NCI-H524 treated with DMSO at 0.1 percent for 48 hours (cell line): ENCODE data around the gene MLPH.
A peak's percentile ranks its signal among the peaks of the same experiment; 100 is the strongest.
"Not testable (repeated sequence)": the region's sequence is repeated elsewhere in the genome, so short reads cannot be mapped to it uniquely, and the experiment has no call there.

ENCODE experiments used
- DNase-seq: peaks from one replicate; lab custom pipeline; 2025; lab: John Stamatoyannopoulos, UW

The MLPH gene

DNA sequence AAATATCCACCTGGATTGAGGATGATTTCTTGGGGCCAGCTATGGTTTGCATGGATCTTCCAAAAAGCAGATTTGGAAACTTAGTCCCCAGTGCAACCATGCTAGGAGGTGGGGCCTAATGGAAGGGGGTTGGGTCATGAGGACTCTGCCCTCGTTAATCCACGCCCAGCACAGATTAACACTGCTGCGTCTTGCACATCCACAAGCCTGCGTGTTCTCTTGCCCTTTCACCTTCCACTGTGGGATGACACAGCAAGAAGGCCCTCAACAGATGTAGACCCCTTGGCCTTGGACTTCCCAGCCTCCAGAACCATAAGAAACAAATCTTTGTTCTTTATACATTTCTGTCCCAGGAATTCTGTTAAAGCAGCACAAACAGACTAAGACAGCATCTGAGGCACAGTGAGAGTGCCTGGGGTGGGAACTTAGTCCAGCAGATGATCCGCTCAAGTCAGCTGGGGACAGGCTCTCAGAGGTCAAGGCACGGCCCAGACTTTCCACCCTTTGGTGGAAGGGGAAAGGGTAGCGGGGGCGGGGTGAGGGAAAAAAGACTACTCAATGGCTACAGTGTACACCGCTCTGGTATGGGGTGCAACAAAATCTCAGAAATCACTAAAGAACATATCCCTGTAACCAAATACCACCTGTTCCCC lies 101.1 kb downstream of the MLPH start:
- DNase-seq: no peak

DNA sequence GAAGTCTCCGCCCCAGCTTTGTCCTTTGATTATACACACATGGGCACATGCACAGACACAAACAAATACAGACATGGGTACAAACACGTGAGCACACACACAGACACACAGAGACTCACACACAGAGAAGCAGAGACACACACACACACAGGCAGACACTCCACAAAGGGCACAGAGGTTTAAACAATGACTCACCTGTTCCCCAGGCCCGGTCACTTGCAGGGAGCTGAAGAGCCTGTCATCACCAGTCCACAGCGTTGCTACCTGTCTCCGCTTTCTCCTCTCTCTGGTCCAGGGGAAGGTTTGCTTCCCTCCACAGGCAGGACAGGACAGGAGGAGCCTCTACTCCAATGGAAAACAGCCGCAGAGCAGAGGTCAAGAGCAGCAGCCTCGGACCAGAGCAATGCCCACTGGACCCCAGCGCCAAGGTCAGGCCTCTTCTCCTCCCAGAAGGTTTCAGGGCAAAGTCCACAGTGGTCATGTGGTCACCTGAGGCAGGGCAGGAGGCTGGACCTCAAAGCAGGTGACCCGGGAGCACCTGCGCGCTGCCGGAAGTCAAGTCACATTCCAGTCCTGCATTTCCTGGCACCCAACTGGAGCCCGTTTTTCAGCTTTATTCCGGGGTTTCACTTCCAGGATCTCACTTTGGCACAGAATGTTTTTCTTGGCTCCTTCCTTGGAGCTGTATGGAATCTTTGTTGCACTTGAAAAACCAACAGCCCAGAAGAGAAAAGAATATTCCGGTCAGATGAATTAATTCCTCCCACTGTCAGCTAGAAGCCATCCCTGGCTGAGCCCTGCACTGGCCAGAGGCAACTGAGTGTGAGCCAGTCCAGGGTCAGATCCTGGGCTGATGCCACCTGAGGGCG lies 103.5 kb downstream of the MLPH start, which contains the start of gene RAB17:
Gene RAB17, minus strand, starts transcription at position 463 of the 869 bp plus-strand sequence. CDS start 4,580 bp downstream, outside the sequence.
- no peak for DNase-seq

DNA sequence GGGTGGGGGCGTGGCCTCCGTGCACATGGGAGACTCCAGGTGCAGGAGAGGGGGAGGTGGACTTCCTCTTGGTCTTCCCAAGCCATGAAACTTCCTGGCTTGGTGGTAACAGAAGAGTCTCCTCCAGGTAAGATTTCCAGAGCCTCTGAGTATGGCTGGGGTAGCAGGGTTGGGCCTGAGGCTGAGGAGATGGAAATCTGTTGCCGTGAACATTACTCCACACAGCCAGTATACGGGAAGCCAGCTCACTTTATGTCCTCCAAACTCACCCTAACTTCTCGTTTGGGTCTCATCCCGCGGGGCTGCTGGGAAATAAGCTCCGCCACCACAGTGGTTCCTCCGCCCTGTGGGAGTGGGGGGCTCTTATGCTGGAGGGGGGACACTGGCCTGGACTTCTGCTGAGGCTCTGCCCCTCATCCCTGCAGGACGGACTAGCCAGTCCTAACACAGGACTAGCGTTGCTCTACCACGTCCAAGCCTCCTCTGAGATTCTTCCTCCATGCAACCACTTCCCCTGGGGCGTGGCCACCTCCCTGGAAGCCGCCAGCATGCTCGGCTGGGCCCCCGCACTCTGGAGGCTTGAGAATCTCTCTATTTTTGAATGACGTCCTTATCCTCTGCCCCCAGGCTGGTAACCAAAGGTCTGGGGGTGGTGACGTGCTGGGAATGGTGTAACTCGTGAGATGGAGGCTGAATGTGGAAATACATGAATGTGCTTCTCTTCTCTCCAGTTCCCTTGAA lies 104.3 kb downstream of the MLPH start:
- no peak for DNase-seq

DNA sequence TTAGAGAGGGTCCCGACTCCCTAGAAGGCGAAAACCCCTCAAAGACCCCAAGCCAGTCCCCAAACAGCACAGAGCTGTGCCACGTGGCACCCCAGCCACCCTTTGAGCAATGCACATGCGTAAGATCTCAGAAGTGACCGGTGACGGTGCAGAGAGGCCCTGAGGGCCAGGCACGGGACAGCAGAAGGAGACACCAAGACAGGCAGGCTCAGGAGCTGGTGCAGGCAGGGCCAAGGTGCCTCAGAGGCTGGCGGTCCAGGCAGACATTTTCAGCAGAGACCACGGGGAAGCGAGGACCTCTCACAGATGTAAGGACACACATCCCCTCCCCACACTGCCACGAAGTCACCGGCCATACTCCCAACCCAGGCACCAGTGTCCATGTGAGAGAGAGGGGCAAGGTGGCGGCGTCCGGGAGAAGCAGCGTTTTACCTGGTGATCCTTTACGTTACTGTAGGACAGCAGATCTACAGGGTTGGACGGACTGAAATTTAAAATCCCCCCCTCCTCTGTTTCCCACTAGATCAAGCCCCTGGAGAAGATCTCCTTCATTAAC lies 105.5 kb downstream of the MLPH start:
- DNase-seq: no peak

DNA sequence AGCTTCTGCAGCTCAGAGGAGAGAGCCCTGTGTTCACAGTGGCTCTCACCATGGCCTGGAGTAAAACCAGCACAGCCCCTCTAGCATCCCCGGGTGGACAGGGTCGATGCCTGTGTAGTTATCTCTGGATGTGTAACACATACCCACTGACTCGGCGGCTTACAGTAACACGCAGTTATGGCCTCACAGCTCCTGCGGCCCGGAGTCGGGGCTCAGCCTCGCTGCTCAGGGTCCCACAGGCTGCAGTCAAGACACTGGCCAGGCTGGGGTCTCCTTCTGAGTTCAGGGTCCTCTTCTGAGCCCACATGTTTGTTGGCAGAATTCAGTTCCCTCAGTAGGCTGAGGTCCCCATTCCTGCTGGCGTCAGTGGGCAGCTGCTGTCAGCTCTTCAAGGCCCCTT lies 106.0 kb downstream of the MLPH start:
- DNase-seq: no peak

DNA sequence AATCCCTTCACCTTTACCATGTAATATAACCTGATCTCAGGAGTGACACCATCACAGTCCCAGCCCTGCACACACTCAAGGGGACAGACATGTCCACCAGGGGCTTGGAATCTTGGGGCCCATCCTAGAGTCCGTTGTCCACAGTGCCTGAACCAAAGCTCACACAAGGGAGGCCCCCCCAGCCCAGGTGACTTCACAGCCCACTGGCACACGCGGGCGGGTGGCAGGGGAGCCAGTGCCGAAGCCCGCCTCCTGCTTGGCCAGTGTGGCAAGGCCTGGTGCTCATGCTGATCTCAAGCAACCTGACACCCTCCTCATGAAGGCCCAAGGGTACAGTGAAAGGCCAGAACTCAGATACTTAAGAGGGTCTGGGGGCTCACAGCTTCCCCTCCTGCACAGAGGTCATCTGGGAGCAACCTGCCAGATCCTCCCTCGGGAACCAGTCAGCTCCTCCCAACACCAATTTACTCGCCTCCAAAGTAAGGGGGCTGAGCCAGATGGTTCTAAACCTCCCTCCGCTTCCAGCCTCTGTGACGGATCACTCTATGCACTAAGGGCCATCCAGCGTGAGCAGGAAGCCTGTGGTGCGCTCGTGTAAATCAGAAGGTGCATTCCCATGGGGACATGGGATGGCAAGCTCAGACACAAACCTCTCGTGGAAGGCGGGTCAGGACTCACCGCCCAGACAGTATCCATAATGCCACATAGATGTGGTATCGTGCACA lies 106.7 kb downstream of the MLPH start:
- peak; percentile 10 for DNase-seq

DNA sequence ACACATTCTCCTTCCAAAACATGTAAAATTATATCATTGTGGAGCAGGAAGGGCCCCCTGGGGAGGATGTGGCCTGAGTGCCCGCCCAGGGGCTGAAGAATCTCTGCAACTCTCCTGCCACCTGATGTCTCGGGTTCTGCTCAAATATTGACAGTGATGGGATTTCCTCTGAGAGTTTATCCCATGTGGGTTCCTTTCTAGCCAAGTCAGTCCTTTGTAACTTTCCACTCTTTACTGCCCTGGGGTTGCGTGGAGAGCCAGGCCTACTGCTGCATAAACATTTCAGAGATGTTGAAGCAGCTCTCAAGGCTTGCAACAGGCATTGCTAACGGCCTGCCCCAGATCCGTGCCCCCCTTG lies 107.4 kb downstream of the MLPH start:
- DNase-seq: no peak

DNA sequence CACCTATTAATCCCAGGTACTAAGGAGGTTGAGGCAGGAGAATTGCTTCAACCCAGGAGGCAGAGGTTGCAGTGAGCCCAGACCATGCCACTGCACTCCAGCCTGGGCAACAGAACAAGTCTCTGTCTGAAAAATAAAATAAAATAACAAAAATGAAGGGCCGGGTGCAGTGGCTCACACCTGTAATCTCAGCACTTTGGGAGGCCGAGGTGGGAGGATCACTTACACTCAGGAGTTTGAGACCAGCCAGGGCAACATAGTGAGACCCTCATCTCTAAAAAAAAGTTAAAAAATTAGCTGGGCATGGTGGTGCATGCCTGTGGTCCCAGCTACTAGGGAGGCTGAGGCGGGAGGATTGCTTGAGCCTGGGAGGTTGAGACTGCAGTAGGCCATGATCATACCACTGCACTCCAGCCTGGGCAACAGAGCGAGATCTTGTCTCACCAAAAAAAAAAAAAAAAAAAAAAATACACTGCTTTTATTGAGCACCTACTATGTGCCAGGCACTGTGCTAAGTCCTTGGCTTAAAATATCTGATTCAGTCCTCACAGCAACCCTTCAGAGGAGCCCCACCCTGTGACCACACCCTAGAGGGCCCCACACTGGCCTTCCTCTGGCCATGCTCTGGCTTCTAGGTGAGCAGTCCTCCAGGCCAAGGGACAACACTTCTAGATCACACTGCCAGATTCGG lies 108.9 kb downstream of the MLPH start:
- not testable (repeated sequence) for DNase-seq

DNA sequence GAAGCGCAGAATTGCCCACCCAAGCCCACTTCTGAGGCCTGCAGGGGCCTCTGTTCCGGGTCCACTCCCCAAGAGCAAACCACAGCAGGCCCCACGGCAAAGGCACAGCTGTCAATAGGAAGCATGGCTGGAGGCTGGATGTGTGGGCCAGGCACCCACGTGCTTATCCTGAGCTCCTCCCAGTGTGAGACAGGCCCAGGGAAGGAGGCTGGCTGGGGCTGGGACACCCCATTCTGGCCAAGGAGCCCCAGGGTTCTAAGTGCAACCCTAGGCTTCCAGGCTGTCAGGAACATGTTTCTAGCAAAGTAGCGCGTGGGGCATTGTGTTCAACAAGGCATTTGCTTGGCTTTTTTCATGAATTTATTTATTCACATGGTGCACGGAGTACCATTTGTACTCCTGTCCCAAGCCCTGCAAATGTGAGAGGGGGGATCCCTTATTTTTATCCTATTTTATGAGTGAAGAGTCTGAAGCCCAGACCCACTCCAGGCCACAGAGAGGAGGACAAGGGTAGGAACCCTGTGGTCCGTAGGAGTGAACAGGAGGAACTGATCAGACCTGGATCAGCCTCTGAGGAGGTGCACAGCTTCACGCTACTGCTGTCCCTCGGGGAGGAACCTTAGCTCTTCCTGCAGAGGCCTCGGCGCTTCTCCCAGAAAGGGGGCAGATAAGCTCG lies 109.6 kb downstream of the MLPH start:
- DNase-seq: no peak

DNA sequence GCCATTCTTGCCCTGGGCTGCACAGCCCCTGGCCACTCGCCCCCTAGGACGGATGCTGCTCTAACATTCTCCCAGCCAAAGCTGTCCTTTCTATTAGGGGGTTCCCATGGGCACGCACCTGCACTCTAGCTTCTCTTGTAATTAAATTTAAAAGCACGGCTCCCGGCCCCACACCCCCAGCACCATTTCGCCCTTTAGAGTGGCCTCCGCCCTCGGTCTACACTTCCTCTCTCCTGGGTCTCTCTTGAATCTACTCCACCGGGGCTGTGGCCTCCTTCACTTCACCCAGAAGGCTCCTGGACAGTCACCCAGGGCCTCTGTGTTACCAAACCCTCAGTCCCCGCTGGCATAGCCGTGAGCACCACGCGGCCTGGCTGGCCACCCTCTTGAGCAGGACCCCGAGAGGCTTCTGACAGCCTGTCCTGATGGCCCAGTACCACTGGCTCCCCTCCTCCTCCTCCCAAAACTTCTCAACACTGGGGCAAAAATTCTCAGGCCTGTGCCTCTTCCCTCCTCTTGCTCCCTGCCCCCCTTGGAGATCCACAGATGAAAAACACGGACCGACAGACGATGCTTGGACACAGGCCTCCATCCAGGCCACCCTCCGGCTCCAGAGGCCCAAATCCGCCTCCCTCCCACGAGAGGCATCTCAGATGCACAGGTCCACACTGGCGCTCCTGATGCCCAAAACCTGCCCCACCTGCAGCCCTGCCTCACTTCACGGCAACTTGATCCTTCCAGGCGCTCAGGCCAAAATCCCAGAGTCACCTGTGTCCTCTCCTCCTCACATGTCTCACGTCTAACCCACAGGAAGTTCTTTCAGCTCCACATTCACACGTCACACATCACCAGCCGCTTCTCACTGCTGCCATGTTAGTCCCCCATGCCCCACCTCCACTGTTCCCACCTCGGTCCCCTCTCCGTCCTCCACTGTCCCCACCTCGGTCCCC lies 110.4 kb downstream of the MLPH start:
- DNase-seq: no peak

DNA sequence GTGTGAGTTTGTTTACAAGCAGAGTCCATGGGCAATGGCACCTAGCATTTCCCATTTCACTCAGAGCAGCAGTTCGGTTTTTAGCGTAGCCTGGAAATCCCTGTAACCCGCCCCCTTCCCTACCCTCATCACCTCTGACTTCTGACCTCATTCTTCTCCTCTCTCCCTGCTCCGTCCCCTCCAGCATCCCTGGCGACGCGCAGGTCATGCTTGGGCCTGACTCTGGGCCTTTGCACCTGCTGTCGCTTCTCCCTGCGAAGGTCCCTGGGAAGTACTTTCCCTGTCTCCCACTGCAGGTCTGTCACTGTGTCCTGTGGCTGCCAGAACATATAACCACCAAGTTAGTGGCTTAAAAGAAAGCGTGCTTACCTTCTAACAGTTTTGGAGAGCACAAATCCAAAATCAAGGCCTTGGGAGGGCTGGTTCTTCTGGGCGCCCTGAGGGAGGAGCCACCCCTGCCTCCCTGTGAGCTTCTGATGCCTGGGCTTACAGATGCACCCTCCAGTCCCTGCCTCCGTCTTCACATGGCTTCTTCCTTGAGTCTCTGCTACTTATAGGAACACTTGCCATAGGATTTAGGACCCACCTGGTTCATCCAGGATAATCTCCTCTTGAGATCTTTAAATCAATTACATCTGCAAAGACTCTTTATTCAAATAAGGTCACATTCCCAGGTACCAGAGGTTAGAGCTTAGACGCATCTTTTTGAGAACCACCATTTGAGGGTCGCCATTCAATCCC lies 111.6 kb downstream of the MLPH start:
- DNase-seq: peak; percentile 58

DNA sequence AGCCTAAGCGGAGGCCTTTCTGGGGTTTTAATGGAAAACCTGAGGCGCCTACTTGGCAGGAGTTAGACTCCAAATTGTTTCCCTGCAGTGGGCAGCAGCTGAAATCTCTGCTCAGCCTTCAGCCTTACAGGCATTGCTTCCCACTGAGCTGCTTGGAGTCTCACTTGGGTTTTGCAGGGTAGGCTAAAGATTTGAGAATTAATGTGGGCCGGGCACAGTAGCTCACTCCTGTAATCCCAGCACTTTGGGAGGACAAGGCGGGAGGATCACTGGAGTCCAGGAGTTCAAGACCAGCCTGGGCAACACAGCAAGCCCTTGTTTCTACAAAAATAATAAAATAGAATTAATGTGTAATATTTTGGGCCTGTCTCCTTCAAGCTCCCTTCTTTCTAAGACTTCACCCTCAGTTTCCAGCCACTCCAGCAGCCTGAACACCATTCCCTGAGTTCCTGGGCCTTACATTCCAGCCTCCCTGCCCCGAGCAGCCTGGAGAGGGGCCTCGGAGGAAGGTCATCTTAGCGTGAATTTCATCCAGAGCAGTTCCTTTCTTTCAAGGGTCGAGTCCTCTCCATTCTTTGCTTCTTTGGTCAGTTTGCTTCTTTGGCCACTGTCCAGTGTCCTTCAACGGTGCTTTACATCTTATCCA lies 112.5 kb downstream of the MLPH start:
- DNase-seq: no peak

DNA sequence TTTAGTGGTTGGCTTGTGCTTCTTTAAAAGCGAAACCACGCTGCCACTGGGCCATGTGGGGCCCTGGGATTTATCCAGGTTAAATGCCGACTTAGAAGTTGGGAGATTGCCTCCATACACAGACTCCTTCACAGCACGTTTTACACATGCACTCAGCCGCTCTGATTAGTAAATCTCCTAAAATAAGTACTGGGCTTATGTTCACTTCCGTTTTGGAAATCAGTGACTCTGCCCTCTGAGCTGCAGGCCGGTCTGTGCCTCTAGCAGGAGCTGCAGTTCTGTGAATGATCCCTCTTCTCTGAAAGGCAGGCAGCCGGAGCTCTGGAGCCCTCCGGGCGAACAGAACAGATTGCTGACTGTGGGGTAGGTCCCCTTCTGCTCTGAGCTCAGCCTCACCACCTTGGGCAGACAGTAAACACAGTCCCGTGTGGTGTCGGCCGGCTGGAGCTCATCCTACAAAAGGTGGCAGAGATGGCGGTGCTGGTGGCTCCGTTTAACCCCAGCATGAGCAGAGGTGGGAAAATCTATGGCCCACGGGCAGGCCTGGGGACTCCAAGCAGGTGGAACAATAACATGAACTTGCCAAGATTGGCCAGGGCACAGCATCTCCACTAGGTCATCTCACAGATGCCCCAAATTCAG lies 113.3 kb downstream of the MLPH start:
- peak; percentile 72 for DNase-seq

DNA sequence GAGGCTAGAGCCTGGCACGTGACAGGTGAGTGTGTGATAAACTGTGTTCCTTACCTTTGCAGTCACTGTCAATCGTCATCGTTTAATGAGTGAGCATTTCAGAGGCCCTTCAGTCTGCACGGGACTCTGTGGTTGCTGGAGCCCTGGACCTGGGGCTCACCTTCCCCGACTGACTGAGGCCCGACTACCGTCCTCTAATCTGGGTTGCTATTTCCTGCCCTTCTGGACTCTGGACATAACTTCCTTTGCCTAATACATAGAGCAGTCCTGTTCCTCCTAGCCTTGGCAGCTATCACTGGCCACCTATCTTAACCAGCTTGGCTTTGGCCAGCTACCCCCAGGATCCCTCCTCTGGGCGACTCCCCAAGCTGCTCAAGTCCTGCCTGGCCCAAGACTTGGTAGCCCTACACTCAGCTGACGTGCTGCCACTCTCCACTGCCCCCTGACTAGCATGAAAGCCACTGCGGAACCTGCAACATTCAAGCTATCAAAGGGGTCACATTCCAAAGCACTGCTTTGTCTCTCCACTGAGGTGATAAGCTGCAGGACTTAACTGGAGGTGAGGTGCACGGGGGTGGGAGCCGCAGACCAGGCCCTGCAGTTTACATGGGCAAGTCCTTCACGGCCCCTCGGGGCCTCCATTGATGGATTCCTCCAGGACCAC lies 114.5 kb downstream of the MLPH start:
- no peak for DNase-seq

DNA sequence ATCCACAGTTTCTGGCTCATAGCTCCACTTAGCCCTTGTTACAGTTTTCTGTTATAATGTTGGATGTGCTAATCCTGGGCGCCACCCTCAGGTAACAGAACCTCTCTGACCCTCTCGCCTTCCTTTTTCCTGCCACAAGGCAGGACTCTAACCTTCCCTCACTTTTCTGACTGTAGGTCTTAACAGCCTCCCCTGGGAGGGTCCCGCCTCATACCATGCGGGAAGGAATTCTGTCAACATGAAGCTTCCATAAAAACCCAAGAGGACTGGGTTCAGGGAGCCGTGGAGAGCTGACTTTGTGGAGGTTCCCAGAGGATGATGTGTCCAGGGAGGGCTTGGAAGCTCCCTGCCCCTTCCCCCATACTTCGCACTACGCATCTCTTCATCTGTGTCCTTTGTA lies 115.4 kb downstream of the MLPH start:
- DNase-seq: no peak

DNA sequence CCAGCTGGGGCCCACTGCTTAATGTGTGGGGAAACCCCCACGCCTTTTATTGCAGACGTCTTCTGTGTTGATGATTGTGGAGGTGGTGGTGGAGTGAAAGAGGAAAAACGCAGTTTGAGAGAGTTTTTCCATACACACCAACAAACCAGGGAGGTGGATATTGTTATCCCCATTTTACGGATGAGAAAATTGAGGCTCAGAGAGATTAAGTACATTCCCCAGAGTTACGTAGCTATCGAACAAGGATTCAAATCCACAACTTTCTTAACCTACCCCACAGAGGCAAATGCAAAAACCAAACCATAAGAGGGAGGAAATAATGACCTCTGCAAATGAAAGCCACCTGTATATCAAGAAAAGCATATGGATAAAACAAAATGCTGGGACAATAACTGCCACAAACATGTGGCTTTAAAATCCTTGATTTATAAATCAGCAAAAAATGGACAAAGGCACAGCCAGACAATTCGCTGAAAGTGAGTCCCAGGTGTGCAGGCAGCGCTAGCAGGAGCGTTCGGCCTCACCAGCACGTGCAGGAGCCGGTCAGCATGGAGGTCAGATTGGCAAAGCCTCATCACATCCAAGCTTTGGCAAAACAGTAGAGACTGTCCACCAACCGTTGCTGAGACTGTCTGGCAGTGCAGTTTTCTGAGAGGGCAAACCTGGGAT lies 116.1 kb downstream of the MLPH start:
- no peak for DNase-seq
